ENCODE results near the gene POU2AF3.

POU2AF3 gene

GRCh38 chr11:111352935-111353710, 54.8 kb downstream of the POU2AF3 start:
- DNase-seq (ENCODE audit: low read depth, low spot score): no peak

- no peak for DNase-seq (ENCODE audit: low read depth, low spot score)
These were observed 55.6 kb downstream of the POU2AF3 start for GRCh38 chr11:111353776-111354600.

DNA sequence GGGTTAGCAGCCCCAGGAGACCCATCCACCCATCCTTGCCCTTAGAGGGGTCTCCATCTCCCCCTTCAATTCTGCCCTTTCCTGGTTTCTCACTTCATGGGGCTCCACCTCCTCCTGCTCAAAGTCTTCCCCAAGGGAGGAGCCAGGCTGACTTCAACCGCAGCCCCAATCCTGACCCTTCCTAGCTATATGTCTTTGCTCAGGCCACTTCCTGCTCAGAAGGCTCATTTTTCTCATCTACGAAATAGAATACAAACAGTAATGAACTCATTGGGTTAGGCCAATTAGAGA, 56.2 kb downstream of the POU2AF3 start:
- DNase-seq (ENCODE audit: low read depth, low spot score): no peak

- DNase-seq (ENCODE audit: low read depth, low spot score): no peak
These were observed 56.8 kb downstream of the POU2AF3 start for GRCh38 chr11:111355101-111355500.

GRCh38 chr11:111355956-111356659, 57.8 kb downstream of the POU2AF3 start:
- DNase-seq (ENCODE audit: low read depth, low spot score): no peak

- no peak for DNase-seq (ENCODE audit: low read depth, low spot score)
These were observed 58.3 kb downstream of the POU2AF3 start for GRCh38 chr11:111356660-111357048.

GRCh38 chr11:111357150-111358037, 59.0 kb downstream of the POU2AF3 start:
- DNase-seq (ENCODE audit: low read depth, low spot score): no peak

Data from iPS DF 19.7 (cell line).